ENCODE data around the gene CYBA.
"Not testable (repeated sequence)": the region's sequence is repeated elsewhere in the genome, so short reads cannot be mapped to it uniquely, and the experiment has no call there.

CYBA gene

DNA sequence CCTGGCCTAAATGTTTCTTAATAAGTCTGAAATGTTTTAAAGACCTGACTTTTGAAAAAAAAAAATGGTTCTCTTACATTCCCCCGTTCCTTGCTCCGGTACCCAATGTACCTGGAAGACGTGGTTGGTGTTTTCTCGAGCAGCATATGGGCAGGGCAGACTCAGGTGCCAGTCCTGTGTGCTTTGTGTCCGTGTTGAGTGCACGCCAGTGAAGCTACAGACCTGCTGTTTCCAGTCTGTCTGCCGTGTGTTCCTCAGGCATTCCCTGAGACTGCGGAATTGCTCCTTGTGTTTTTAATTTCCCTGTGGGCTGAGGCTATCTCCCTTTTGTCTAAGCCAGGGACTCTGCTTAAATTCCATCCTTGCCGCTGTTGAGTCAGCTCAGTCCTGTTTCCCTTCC lies 24.2 kb downstream of the CYBA start:
- no peak for DNase-seq

DNA sequence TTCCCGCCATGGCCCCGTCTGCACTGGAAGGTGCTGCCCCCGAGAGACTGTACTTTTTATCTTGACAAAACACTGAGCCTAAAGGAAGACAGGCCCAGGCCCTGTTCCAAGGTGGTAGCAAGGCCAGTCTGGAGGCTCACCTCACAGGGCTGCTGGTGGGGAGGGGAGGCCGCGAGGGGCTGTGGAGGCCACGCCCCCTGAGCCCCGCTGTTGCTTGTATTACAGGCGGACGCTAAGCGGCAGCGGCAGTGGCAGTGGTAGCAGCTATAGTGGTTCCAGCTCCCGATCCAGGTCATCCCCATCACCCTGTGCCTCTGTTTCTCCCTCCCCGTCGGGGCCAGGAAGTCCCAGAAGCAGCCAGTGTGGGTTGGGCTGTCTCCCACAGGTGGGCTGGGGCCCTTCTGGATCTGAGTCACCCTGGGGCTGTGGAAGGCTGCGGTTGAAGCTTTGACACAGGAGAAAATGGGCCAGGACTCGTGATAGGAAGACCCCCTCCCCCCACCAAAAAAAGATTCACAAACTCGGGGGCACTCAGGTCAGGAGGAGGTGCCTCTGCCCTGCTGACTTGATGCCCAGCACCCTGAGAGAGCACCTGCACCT lies 25.8 kb downstream of the CYBA start:
- no peak for DNase-seq

DNA sequence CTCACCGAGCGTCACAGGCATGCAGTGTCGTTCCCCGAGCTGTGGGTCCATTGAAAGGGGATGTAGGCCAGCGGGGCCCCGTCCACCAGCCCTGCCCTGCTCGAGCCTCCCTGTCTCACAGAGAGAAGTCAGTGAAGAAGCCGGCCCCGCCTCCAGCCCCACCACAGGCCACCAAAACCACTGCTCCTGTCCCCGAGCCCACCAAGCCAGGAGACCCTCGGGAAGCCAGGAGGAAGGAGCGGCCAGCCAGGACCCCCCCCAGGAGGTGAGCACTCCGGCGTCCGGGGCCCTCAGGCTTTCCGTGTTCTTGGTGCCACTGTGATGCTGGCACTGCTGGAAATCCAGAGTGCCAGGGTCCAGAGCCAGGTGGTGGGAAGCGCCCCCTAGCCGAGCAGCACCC lies 26.4 kb downstream of the CYBA start:
- no peak for DNase-seq

DNA sequence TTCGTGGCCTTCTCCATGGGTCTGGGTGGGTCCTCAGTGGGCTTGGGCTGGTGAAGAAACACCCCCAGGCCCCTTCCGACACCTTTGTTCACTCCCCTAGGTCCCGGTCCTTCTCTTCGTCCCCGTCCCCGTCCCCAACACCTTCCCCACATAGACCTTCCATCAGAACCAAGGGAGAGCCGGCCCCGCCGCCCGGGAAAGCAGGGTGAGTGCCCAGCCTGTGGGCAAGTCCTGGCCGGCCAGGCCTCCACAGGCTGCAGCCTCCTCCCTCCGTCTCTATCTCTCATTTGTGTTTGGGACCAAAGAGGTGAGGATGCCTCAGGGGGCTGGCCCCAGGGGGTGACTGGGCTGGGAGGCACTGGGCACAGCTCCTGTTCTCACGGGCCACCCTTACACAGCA lies 27.0 kb downstream of the CYBA start:
- DNase-seq = no peak

DNA sequence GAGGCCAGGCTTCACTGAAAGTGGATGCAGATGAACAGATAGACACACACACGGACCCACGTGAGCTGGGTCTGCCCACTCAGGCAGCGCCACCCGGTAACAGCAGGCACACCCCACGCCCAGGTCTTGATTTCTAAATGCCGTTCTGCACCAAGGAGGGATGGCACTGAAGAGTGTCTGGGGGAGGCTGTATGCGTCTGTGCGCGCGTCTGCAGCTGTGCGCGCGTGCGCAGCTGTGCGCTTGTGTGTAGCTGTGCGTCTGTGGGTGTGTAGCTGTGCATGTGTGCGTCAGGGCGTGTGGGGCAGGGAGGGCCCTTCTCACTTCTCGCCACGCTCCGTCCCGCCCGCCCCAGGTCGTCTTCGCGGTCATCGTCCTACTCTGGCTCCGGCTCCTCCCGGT lies 28.0 kb downstream of the CYBA start:
- no peak for DNase-seq

DNA sequence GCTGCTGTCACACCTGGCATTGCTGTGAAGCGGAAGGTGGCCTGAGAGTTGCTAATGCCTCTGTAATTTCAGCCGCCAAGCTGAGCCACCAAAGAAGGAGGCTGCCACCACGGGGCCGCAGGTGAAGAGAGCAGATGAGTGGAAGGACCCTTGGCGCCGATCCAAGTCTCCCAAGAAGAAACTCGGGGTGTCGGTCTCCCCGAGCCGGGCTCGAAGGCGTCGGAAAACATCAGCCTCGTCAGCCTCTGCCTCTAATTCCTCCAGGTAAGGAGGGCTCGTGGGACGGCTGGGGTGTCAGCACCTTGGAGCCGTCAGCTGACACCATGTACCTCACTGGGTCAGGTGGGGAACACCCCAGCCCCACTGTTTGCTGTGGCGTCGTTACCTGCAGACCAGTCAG lies 28.7 kb downstream of the CYBA start:
- DNase-seq = no peak

DNA sequence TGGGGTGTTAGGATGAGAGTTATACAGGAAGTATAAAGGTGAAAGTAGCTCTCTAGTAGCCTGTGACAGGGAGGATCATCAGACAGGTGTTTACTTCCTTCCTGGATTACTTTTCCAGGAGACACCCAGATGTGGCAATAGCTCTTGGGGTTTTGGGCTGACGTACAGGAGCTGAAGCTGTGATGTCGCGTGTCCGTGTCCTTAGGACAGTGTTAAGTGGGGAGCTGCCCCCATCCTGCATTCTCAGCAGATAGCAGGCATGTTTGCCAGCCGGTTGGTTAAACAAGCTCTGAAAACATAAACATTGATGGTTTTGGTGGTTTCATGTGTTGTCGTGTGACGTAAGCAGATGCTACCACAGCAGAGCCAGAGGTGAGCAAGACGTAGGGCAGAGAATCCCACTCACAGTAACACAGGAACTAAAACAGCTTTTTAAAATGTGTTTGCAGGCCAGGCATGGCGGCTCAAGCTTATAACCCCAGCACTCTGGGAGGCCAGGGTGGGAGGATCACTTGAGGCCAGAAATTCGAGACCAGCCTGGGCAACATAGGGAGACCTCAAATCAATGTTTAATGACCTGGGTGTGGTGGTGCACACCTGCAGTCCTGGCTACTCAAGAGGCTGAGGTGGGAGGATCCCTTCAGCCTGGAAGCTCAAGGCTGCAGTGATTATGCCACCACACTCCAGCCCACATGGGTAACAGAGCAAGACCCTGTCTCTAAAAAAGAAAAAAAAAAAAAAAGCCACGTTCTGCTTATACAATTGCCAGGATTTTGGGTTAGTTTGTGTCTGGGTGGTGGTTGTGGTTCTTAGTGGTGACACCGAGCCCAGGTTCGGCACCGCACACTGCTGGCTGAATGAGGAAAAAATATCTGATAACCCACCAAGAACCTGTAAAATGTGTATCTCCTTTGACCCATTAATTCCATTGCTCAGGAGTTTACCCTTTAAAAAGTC lies 30.7 kb downstream of the CYBA start:
- DNase-seq = no peak

DNA sequence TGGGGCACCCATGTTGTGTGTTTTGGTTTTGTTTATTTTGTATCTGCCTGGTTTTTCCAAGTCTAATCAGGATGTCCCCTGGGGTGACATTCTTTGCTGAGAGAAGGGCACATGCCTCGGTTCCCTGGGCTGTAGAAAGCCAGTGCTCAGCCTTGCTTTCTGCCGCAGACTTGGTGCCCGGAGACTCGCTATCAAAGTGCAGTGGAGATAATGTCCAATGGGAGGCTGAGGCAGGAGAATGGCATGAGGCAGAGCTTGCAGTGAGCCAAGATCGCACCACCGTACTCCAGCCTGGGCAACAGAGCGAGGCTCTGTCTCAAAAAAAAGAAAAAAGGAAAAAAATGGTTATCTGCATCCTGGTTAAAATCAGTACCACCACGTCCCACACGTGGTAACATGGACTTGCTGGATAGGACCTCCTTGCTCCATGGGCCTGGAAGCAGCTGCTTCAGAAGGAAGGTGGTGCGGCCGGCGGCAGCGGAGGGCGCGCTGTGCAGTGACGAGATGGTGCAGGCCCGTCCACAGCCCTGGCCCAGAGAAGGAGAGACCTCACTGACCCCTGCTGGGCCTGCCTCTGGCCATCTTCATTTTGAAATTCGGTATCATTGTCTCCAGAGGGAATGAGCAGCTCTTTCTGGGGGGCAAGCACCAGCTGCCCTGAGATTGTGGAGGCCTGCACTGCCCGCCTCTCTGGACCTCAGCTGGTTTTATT lies 31.7 kb downstream of the CYBA start:
- DNase-seq = no peak

DNA sequence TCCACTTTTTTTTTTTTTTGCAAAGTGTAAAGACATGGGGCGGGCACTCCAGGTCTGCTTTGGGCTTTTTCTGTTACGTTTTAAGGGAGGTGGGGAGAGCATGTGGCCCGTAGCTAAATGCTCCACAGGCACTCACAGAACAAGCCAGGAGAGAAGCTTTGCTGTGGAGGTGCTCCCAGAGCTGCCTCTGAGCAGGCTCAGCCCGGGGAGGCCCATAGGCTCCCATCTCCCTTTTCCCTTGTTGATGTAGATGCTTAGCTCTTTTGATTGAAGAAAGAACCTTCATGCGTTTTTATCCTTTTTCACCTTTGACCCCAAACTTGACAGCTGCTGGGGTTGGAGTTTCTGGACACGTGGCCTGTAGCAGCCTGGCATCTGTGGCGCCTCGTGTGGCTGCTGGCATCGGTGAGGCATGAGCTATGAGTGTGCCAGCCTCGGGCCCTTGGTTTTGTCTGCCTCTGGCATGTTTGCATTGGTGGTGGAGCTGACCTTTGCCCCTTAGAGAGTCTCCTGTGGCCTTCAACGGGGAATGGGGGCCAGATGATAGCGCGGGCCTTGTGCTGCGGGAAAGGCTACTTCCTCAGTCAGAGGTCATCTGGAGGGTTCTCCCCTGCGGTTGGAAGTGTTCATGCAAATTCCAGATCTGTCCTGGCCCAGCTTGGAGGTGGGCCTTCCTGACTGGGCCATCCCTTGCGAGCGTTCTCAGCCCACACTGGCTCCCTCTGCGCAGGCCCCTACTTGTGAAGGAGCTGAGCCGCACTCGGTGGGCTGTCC lies 32.5 kb downstream of the CYBA start:
- DNase-seq = no peak

DNA sequence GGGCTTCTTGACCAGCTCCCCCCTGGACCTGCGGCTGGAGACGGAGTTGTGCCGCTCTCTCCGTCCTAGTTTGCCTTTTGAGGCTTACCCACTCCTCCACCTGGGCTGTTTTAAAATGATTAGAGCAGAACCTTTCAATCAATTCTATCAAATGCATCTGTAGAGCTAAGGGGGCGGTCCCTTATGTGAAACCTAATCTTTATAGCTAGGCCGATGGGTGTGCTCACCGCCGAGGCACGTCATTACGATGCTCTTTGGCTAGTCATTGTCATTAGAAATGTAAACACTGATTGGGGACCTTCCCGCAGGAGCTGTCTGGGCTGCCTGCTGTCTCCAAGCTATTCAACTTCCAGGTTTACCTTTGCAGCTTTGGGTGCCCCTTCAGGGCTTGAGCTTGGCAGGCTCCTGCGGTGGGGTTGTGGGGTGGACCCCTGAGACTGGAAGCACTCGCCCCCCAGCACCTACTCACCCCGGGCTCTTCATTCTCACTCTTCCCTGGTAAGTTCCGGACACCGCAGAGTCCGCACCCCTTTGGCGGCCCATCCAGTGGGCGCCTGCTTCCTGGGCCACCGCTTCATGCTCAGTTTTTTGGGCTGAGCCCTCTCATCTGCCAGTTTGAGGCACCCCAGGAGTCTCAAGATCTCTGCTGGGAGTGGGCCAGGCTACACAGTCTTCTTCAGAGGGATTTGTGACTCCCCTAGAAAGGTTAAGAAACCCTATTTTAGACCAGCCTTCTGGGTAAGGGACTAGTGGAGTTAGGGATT lies 33.4 kb downstream of the CYBA start:
- no peak for DNase-seq

DNA sequence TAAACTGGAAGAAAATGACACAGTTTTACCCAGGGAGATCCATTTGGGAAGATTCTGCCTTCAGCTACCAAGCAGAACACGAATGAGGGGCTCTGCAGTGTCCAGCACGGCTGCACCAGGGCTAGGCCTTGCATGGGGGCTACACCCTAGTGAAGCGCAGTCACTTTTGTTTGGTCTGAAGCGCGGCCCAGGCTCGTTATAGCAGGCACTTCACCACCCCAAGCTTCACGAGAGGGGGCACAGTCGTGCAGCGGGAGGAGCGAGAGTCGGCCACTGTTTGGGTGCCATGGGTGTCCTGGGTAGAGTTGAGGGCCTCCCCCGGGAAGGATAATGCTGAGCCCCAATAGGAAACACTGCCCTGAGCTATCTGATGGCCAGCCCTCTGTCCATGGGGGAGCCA lies 34.1 kb downstream of the CYBA start:
- no peak for DNase-seq

DNA sequence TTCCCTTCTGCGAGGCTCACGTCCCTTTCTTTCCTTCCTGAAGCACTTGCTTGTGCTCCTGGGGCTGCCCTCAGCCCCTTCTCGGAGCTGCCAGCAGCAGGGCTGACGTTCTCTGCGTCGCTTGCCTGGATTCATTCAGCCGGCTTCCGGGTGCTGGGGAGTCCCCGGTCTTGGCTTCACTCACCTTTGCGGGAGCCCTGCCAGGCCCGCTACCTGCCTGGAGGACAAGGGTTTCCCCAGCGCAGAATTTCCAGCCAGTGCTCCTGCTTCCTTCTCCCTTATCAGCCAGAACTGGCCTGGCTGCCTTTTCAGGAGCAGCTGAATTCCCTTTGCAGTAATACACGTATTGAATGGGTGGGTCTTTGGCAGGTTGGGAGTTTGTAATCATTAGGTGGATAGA lies 34.5 kb downstream of the CYBA start:
- DNase-seq = no peak

DNA sequence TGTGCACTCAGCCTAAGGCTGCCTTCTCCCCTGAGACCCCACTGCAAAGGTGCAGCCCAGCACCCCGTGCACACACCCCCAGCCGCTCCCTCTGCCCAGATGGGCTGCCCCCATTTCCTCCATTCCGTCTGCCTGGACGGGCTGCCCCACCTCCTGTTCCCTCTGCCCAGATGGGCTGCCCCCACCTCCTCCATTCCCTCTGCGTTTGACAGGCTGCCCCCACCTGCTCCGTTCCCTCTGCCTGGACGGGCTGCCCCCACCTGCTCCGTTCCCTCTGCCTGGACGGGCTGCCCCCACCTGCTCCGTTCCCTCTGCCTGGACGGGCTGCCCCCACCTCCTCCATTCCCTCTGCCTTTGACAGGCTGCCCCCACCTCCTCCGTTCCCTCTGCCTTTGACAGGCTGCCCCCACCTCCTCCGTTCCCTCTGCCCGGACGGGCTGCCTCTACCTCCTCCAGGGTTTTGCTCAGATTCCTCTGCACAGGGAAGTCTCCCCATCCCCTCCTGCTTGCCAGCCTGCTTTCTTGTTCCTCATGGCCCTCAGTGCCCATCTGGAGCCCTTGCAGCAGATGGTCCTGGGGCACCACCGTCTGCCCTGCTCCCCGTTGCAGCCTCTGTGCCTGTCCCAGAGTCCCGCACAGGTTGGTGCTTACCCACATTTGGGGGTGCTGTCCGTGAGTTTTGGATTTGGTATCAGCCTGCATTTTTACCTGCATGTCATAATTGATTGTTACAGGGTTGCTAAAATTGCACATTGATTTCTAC lies 35.9 kb downstream of the CYBA start:
- no peak for DNase-seq

DNA sequence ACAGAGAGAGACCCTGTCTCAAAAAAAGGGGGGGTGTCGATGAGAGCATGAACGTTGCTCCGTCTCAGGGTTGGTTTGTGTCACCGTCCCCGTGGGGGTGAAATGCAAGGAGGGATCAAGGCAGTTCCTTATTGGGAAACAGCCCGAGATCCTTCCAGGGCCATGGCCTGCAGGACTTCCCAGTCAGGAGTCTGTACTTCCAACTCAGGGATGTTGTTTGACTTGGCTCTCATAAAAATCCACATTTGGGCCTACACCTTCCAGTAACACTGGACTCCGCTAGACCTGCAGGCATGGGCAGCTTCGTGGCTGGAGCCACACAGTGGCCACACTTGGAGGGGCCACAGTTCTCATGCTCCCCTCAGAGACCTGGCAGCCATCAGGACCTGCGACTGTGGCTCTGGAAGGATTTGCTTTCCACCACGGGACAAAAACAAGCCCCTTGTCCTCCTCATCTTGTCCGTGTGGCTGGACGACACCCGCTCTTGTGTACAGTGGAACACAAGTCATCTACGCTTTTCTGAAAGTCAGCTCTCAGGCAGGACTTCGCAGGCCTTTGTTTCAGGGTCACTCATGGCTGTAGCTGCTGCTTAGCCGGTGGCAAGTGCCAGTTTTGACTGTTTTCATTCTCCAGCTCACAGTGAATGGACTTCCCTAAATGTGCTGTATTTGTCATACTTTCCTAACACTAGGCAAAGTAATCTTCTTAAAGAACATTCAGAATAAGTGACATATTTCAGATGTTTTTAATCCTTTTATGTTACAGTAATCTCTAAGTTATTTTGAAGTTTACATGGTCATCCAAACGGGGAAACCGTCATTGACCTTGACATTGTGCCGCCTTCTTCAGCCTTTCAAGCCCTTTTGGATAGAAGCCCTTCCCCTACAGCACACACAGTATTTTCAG lies 36.7 kb downstream of the CYBA start:
- no peak for DNase-seq

DNA sequence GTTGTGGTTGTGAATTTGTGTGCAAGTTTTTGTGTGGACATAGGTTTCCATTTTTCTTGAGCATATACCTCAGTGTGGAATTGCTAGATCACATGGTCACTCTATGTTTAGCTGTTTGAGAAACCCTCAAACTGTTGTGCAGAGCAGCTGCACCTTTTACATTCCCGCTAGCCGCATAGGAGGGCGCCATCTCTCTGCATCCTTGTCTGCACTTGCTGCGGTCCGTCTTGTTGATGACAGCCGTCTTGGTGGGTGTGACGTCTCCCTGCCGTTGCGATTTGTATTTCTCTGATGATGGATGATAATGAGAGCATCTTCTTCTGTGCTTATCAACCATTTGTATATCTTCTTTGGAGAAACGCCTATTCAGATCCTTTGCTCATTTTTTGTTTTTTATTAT lies 37.6 kb downstream of the CYBA start:
- no peak for DNase-seq

DNA sequence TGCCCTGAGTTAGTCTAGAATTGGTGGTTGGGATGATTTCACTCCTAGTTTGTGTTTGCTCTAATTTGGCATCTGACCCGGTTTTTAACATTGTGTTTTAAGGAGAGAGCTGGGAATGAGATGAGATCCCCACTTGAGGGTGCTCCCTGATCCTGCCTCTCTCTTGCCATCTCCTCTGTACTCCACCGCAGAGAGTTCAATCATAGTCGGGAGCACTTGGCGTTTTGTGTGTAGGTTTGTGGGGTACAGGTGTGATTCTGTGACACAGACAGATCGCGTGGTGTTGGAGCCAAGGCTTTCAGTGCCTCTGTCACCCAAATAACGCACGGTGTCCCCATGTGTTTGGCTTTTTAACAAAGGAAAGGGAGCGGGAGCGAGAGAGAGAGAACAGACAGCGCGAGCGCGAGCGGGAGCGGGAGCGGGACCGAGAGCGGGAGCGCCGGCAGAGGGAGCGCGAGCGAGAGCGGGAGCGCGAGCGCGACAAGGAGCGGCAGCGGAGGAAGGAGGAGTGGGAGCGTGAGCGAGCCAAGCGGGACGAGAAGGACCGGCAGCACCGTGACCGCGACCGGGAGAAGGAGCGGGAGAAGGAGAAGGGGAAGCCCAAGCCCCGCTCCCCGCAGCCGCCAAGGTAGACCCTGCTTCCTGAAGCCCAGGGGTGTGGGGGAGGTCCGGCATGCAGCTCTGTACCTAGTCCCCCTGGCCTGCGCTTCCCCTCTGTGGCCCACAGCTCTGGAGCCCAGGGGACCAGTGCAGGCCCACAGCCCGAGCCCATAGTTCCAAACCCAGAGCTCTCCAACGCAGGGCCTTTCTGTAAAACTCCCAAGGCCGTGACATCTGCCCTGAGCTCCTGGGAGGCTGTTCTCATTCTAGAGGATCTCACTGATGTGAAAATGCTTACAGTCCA lies 39.7 kb downstream of the CYBA start:
- no peak for DNase-seq

DNA sequence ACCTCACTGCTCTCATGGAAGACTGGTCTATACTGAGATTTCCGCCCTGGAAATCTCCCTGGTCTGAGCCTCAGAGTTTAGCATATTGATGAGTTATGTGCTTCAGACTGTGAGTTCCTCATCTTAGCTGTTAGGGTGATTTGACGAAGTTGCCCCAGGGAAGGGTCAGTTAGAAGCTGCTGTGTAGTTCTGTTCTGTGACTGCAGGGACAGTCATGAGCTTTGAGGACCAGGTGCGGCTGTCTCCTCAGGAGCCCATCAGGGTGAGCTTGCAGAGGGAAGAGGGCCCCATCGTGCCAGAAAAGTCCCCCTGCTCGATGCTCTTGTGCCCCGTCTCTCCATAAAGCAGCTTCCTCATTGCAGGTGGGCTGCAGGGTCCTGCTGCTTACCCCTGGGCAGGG lies 40.8 kb downstream of the CYBA start:
- DNase-seq = no peak

DNA sequence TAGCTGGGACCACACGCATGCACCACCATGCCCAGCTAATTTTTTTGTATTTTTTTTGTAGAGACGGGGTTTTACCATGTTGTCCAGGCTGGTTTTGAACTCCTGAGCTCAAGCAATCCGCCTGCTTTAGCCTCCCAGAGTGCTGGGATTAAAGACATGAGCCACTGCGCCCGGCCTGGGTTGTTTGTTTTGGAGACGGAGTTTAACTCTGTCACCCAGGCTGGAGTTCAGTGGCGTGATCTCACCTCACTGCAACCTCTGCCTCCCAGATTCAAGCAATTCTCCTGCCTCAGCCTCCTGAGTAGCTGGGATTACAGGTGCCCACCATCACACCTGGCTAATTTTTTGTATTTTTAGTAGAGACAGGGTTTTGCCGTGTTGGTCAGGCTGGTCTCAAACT lies 41.4 kb downstream of the CYBA start:
- DNase-seq = not testable (repeated sequence)

DNA sequence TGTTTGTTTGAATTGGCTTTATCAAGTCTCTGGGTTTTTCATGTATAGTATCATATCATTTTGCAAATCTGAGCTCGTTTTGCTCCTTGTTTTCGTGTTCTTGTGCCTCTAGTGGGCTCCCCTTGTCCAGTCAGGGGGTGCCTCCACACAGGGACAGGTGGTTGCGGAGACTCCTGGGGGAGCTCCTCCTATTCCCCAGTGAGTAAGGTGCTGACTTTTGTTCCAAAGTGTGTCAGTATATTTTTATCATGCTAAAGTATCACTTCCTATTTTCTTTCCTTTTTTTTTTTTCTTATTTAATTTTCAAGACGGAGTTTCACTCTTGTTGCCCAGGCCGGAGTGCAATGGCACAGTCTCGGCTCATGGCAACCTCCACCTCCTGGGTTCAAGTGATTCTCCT lies 42.8 kb downstream of the CYBA start:
- DNase-seq = no peak
